Measurements from ENCODE around the gene ALDH1L2.
"Not testable (repeated sequence)": the region's sequence is repeated elsewhere in the genome, so short reads cannot be mapped to it uniquely, and the experiment has no call there.

- not testable (repeated sequence) for TF ChIP-seq POLR2AphosphoS5, CTCF (IDR thresholded peaks at IDR 0.05)
These were observed 11.1 kb upstream of the ALDH1L2 start for GRCh38 chr12:105095338-105095737.

Measured in suprapubic skin (tissue), 3 donors.